ENCODE results near the gene TAS2R30.

The TAS2R30 gene

GRCh38 chr12:11171145-11171968 is 36.9 kb upstream of the TAS2R30 start, which contains the start of gene SMIM10L1 (continued):
- peak; percentile 66 for TF ChIP-seq KLF16 (tag by site-specific recombination; IDR thresholded peaks at IDR 0.05)
- no peak for TF ChIP-seq ZNF19 (tag by site-specific recombination; IDR thresholded peaks at IDR 0.05; ENCODE audit: low read depth)
- TF ChIP-seq GFI1B (tag by site-specific recombination; IDR thresholded peaks at IDR 0.05) = no peak
- peak; percentile 32; the same call in 1 of the 2 replicates for TF ChIP-seq ZBTB8A (tag by site-specific recombination; IDR thresholded peaks at IDR 0.05)
- TF ChIP-seq ZNF629 (tag by site-specific recombination; IDR thresholded peaks at IDR 0.05) = no peak
- TF ChIP-seq ZNF239 (tag by site-specific recombination; IDR thresholded peaks at IDR 0.05) = no peak
- TF ChIP-seq IKZF3 (tag by site-specific recombination; IDR thresholded peaks at IDR 0.05) = 0 out of 2 replicates have a peak, but pooled peaks have one; percentile 7
- TF ChIP-seq ZSCAN18 (tag by site-specific recombination; IDR thresholded peaks at IDR 0.05) = no peak
- TF ChIP-seq KLF9 (tag by site-specific recombination; IDR thresholded peaks at IDR 0.05; ENCODE audit: low read depth) = peak; percentile 59

- Histone ChIP-seq H3K4me3 (ENCODE audit: low read depth, low read length) (peak overlapping the region; percentile 77), H3K27ac (ENCODE audit: extremely low read depth, low read depth, low read length) (peak overlapping the region; percentile 99), H3K36me3 (ENCODE audit: control insufficient read depth in 2 of 2, insufficient read depth in 1 of 2, low read length in 2 of 2) (peaks cover 4 to 20% of the 10 kb centered on the region in 2 experiments), H3K9me3 (ENCODE audit: control insufficient read depth, insufficient read depth, low read depth, low read length) (no peaks in the 10 kb centered on the region), H3K4me1 (ENCODE audit: control insufficient read depth, insufficient read depth, low read length) (peaks cover 4% of the 10 kb centered on the region)
- ChIA-PET CTCF (no interaction called here), POLR2A (interaction anchor here (0.6 to 2.5 kb wide), 9 partner anchors 8 to 448 kb away, joined by 3 to 13 read pairs (median 5); no protein-coding TSS in a partner anchor)
- TF ChIP-seq ZBTB49 (tag by site-specific recombination; IDR thresholded peaks at IDR 0.05; ENCODE audit: low read depth) (no peak), INSM2 (tag by site-specific recombination; IDR thresholded peaks at IDR 0.05) (no peak), ZNF544 (tag by site-specific recombination; IDR thresholded peaks at IDR 0.05) (no peak), ZNF2 (tag by site-specific recombination; IDR thresholded peaks at IDR 0.05) (no peak), IKZF3 (tag by site-specific recombination; IDR thresholded peaks at IDR 0.05) (no peak), ZFP69B (tag by site-specific recombination; IDR thresholded peaks at IDR 0.05) (no peak), MEIS1 (CRISPR knock-in tag; IDR thresholded peaks at IDR 0.05; ENCODE audit: borderline replicate concordance) (no peak), HOXA7 (CRISPR knock-in tag; IDR thresholded peaks at IDR 0.05; ENCODE audit: borderline replicate concordance) (no peak), ZNF341 (tag by site-specific recombination; IDR thresholded peaks at IDR 0.05; ENCODE audit: low read depth) (no peak), ZNF610 (tag by site-specific recombination; IDR thresholded peaks at IDR 0.05; ENCODE audit: borderline replicate concordance) (no peak)
Measured at GRCh38 chr12:11170810-11171144, 36.3 kb upstream of the TAS2R30 start.

GRCh38 chr12:11166300-11166699 is 31.9 kb upstream of the TAS2R30 start:
- peaks cover 4 to 40% of the 10 kb centered on the region in 2 experiments; a peak in 2 of 3 replicates for H3K36me3 ChIP-seq (ENCODE audit: control insufficient read depth in 2 of 2, insufficient read depth in 1 of 2, low read length in 2 of 2)
- TF ChIP-seq ZNF791 (tag by site-specific recombination; IDR thresholded peaks at IDR 0.05) = no peak
- peak; percentile 32; the same call in 1 of the 2 replicates for TF ChIP-seq ZNF707 (tag by site-specific recombination; IDR thresholded peaks at IDR 0.05)
- H3K4me3 ChIP-seq (ENCODE audit: low read depth, low read length) = no peak overlapping the region
- no peaks in the 10 kb centered on the region for H3K9me3 ChIP-seq (ENCODE audit: control insufficient read depth, insufficient read depth, low read depth, low read length)
- ChIA-PET POLR2A (no interaction called here), CTCF (no interaction called here)
- H3K27ac ChIP-seq (ENCODE audit: extremely low read depth, low read depth, low read length) = no peak overlapping the region
- H3K4me1 ChIP-seq (ENCODE audit: control insufficient read depth, insufficient read depth, low read length) = no peaks in the 10 kb centered on the region

Data from HEK293 (cell line).